ENCODE measurements around the gene INTU.

- TF ChIP-seq CTCF (conservative IDR thresholded peaks at IDR 0.05; ENCODE audit: low read depth, low read length) (no peak), EZH2 (IDR thresholded peaks at IDR 0.05; ENCODE audit: low read length, unreplicated experiment) (no peak)
These were observed 124.1 kb downstream of the INTU start for GRCh38 chr4:127756906-127757305.

Measured in PC-3 (cell line).